Embryonic facial prominence (tissue), 1 donor: ENCODE results near the gene PYDC2.

Source experiments
- DNase-seq: peaks from one replicate; pipeline ENCODE4 v3.0.0-alpha.2; 2016; ENCODE audit errors: extremely low spot score

The PYDC2 gene

DNA sequence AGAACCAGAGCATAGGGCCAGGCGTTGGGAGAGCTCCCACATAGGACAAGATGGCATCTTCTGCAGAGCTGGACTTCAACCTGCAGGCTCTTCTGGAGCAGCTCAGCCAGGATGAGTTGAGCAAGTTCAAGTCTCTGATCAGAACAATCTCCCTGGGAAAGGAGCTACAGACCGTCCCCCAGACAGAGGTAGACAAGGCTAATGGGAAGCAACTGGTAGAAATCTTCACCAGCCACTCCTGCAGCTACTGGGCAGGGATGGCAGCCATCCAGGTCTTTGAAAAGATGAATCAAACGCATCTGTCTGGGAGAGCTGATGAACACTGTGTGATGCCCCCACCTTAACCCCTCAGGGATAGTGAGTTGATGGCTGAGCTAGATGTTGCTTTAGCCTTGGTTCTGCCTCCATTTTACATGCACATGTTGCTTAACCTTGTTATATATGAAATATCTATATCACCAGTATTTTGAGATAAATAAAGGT lies at the start of gene PYDC2:
PYDC2 (plus strand) TSS at position 51 of the 483 bp plus-strand sequence; CDS start at position 51, 0 bp downstream.
- DNase-seq = no peak

DNA sequence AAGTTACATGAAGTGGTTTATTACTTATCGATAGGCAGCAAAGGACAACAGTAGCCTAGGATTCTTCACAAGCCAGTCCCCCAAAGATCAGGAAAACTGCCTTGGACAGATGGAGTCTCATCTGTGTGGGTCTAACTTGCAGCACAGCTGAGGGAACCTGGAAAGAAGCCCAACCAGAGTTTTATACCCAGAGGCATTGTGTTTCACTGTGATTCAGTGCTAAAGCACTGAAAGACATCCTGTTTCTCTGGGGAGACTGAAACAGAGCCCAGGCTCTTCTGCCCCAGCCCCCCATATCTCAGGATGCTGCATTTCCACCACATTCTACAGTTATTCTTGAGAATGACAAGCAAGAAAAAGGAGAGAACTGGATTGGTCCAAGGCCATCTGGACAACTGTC lies 48.2 kb upstream of the PYDC2 start:
- DNase-seq = no peak

DNA sequence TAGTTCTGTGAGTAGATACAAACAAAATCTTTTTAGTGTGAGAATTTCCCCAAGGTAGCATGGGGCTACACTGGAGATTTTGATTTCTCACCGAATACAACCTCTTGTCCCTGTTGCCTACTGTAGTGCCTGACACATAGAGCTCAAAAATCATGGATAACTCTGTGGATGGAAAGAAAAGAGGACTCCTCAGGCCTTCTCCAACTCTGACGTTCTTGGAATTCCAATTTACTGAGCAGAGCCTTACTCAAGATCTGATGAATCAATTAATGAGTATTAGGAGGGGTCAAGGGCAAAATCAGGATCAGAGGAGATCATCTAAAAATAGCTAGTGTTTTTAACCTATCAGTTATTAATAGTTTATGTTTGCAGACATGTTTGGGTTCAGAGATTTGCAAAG lies 46.7 kb upstream of the PYDC2 start:
- DNase-seq = no peak

DNA sequence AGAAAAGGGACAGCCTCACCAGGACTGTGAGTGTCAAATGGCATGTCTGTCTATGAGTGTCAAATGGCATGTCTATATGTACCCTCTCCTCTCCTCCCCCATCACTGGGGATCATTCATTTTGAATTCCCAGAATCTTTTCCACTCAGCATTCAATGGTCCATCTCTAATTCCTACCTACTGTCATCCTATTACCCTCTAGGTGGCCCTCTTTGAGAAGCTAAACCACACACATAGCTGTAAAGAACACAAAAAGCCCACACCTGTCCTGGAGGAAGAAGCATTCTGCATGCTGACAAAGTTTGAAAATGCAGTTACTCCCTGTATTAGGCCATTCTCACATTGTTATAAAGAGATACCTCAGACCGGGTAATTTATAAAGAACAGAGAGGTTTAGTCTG lies 46.2 kb upstream of the PYDC2 start:
- DNase-seq = no peak

DNA sequence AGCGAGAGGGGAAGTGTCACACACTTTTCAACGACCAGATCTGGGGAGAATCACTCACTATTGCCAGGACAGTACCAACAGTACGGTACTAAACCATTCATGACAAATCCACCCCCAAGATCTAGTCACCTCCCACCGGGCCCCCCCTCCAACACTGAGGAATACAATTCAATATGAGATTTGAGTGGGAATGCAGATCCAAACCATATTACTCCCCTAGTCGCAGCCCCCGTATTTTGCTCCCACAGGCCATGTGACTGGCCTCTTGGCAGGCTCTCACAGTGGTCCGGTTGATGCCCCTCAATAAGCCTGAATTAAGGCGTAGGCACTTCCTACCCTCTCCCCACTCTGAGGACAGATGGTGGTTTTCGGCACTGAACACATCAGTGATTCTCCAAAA lies 45.4 kb upstream of the PYDC2 start:
- no peak for DNase-seq

DNA sequence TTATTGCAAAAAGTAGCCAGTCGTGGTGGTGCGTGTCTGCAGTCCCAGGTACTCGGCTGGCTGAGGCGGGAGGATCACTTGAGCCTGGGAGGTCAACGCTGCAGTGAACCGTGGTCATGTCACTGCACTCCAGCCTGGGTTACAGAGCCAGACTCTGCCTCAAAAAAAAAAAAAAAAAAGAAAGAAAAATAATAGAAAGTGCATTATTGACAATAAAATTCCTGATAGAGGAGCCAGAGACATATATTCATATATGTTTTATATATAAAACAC lies 43.6 kb upstream of the PYDC2 start:
- DNase-seq = no peak

DNA sequence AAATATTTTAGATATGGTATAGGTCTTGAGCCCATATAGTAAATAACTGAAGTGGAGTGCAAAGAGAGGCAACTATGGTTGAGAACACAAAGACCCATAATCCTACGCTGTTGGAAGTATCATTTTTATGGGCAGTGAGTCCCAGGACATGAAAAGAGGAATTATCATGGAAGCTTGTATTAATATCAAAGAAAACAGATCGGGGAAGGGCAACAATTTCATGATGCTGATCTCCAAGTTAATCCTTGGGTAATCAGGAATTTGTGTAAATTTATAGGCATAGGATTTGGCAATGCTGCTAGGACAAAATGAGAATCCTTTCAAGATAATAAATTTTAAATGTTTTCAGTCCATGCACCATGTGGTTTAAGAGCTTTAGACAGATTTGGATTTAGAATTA lies 40.2 kb upstream of the PYDC2 start:
- DNase-seq = no peak

DNA sequence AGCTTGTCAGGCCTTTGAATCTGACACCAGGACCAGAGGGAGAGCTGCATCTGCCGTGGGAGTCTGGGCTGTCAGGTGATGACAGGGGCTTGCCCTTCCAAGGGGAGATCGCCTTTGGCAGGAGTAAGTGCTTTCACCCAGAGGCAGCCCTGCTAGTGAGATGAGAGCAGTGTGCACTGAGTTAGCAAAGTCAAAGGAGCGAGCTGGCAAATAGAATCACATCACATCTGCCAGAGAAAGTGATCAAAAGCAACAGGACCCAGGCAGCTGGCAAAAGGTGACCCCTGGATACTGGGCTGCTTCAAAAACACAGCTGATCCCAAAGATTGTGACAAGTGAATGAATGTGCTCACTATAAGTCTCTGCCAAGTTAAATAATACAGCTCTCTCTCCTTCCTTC lies 36.1 kb upstream of the PYDC2 start:
- DNase-seq = no peak

DNA sequence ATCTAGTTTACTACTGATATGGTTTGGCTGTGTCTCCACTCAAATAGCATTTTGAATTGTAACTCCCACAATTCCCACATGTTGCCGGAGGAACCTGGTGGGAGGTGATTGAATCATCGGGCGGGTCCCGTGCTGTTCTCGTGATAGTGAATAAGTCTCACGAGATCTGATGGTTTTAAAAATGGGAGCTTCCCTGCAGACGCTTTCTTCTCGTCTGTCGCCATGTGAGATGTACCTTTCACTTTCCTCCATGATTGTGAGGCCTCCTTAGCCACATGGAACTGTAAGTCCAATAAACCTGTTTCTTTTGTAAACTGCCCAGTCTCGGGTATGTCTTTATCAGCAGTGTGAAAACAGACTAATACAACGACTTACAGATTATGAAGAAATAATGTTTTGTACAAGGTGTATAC lies 35.6 kb upstream of the PYDC2 start:
- no peak for DNase-seq

DNA sequence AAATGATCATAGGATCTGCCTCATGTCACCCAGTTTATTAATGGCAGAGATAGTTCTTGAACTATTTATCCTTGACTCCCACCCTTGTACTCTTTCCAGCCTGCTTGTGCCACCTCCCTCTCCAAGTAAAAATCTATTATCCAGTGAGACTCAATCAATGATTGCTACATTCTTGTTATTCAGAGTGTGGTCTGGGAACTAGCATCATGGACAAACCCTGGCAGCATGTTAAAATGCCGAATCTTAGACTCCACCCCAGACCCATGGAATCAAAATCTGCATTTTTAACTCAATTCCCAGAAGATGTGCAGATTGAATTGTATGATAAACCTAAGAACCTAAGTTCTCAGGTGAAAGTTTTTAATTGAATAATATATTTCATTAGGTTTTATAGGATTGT lies 34.7 kb upstream of the PYDC2 start:
- no peak for DNase-seq

DNA sequence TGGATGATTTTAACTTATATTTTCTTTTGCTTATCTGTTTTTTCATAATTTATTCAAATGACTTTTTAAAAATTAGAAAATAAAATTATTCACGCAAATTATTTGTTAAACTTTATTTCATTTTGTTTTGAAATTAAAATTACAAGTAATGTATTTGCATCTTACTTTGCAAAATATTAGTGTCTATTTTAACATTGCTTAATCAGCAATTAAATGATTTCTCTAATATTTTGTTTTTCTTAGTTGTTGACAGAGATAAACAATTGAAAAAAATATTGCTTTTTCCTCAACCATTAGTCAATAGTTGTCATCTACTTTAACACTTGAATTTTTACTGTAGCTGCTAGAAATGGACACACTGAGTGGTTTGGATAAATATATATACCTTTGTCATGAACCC lies 32.8 kb upstream of the PYDC2 start:
- no peak for DNase-seq

DNA sequence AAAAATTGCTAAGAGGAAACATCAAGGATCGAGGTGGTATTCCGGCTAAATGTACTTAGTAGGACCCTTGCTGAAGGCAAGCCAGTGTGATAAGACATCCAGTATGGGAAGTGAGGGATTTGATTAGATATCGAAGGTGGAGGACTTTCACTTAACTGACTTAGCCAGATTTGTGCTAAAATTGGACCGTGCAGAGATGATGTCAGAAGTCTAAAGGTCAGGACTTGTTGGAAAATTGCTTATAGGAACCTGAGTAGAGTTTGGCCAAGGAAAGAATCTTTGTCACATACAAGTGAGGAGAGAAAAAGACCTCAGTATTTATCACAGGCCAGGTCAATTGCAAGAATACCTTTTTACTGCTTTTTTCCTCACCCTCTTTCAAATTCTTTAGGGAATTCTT lies 30.9 kb upstream of the PYDC2 start:
- no peak for DNase-seq

DNA sequence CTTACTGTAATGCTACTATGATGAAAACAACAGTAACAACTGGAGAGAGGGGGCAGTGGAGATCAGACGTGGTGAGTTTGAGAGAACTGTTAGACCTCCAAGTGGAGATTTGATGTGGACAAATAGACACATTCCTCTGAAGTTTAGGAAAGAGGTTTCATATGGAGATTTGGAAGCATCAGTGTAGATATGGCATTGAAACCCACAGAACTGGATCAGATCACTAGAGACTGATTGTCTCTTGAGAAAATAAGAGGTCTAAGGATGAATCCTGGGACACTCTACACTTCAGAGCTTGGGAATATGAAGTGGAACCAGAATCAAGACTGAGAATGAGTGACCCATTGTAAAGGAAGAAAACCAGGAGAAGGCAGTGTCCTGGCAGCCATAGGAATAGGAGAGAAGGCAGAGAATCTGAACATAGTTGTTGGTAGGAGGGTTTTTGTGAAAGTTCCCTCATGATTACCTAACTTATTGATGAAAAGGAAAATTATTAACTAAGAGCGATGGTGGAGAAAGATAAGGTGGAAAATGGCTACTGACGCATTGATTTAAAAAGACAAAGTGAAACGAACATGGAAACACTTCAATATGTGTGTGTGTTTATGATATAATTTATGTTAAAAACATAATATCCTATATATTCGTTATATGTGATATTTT lies 29.7 kb upstream of the PYDC2 start:
- no peak for DNase-seq

DNA sequence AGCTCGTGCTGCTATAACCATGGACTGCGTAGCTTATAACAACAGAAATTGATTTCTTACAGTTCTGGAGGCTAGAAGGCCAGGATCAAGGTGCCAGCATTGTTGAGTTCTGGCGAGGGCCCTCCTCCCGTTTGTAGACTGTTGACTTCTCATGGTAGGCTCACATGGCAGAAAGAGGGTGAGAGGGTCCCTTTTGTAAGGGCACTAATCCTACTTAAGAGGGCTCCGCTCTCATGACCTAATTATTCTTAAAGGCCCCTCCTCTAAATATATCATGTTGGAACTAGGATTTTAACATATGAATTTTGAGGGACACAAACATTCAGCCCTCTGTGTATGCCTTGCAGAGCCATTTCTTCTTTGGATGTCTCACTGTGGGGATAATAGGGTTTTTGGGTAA lies 28.8 kb upstream of the PYDC2 start:
- no peak for DNase-seq

DNA sequence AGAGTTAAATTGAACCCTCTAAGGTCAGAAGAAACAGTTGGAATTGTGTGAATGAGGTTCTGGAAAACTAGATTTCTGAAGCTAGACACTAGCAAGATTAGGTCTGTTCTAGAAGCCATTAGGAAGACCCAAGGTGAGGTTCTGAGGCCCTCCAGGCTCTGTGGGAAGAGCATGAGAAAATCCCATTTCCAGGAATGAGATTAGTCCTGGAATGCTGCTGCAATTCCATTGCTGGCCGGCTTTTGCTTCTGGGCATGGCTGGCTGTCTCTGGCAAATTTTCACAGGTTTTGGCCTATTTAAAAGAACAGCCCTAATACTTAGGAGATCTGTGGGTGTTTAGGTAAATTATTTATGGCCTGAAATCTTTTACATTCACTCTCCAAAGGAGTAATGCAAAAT lies 26.9 kb upstream of the PYDC2 start:
- no peak for DNase-seq

DNA sequence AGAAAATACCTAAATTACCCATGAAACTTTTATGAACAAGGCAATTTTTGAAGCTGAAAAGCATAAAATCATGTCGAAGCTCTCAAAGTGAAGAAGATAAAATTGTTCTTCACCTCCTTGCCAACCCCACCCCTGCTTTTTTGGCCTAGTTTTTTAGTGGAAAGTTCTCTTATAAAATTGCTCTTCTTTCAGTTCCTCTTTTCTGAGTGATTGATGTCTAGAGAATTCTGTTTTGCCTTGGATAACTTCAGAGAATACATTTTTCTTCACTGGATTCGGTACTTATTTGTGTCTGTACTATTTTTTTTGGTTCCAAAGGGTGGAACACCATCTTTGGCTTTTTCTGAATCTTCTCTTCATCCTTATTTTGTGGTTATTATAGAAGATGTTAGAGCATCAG lies 25.0 kb upstream of the PYDC2 start:
- DNase-seq = no peak

DNA sequence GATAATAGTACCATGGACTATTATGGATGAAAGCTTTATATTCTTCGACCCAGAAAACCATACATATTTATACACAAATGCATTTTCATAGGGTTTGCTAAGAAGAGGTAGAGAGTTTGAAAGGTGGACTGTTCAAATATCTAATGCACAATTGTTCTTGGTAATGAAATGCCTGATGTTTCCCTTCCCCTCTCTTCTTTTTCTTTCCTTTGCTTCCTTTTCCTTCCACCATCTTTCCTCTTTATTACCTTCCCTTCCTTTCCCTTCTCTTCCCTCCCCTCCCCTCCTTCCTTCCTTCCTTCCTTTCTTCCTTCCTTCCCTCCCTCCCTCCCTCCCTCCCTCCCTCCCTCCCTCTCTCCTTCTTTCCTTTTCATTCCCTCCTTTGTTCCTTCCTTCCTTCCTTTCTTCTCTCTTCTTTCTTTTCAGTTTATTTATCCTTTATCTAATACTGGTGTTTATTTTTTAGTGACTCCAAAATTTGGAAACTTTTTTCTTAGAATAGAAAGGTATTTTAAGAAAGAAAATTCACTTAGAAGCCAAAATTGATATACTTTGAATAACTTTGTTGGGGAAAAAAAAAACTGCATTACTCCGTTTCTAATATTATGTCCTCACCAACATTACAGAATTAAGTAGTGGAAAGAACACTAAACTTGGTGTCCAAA lies 22.7 kb upstream of the PYDC2 start:
- DNase-seq = no peak

DNA sequence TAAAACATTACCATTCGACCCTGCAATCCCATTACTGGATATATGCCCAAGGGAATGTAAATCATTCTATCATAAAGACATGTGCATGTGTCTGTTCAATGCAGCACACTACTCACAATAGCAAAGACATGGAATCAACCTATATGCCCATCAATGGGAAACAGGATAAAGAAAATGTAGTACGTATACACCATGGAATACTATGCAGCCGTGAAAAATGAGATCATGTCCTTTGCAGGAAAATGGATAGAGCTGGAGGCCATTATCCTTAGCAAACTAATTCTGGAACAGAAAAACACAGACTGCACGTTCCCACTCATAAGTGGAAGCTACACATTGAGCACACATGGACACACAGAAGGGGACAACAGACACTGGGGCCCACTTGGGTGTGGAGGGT lies 20.4 kb upstream of the PYDC2 start:
- no peak for DNase-seq

DNA sequence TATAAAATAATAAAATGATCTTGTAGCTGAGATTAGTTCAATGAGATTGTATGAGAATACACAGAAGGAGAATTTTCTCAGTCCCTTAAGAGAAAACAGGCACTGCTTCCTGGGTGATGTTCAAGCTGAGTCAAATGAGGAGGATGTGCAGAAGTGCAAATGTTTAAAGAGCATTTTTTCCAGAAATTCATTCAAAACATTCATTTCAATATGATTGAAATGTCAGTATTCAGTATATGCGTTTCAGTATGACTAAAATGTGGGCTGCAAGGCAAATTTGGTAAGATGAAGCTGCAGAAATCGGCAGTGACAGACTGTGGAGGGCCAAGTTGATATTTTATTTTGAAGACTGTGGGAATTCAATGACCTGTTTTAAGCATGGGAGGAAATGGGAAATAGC lies 19.3 kb upstream of the PYDC2 start:
- no peak for DNase-seq

DNA sequence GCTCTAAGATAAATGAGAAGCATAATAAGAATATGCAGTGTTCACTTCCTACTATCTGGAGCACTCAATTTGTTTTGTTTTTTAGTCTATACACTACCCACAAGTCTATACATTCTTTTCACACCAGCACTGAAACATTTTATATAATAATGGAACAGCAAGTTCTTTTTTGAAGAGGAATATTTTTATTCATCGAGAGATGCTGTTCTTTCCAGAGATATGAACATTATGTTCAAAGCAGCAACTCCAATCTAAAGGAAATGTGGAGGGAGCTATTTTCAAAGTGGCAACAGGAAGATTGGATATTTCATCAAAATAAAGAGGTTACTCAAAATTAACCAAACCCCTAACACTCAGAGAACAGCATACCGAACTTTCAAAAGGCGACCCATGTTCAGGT lies 16.4 kb upstream of the PYDC2 start:
- DNase-seq = no peak

DNA sequence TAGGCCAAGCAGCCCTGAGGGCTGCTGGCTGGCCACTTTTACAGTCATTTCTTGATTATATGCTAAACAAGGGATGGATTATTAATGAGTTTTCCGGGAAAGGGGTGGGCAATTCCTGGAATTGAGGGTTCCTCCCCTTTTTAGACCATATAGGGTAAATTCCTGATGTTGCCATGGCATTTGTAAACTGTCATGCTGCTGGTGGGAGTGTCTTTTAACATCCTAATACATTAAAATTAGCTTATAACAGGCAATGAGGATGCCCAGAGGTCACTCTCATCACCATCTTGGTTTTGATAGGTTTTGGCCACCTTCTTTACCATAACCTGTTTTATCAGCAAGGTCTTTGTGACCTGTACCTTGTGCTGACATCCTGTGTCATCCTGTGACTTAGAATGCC lies 11.7 kb upstream of the PYDC2 start:
- no peak for DNase-seq

DNA sequence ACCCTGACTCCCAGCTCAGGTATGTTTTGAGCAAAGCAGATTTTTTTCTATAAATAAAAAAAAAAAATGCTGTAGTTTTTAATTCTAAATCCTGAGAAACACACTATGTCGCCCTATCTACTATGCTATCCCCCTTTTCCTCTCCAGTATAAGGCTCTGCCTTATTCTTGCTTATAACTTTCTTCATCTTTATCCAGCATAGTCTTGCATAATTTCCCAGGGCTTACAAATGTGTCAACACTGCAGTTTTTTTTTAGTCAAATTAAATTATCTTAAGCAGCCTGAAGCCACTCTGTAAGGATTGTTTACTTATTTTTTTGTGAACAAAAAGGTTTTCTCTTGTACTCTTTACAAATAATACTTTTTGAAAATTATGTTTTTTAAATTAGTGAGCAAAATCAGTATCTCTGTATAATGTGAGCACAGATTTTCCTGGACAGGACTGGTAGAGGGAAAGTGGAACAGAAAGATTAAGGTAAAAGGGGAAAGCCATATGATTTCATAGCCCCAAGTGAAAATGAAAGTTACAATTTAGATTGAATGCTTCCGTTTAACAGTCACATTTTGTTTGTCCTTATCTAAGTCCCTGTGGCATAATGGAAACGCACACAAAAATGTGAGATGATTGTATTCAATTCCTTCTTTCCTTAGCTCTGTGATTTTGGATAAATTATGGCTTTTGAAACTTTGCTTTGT lies 5.6 kb upstream of the PYDC2 start:
- no peak for DNase-seq

DNA sequence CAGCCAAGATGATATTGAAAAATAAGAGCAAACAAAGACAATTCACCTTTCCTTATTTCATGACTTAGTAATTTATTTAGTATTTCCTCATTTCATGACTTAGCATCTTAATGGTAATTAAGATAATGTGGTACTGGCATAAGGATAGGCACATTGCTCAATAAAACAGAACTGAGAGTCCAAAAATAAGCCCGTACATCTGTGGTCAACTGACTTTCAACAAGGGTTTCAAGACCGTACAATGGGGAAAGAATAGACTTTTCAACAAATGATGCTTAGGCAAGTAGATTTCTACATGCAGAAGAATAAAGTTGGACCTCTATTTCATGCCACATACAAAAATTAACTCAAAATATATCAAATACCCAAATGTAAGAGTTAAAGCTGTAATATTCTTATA lies 603 bp upstream of the PYDC2 start:
- DNase-seq = no peak
